PC-3 (cell line): ENCODE results near the gene FAM221B. TPM values are rescaled to one million over a fixed set of nuclear protein-coding genes. Genes with fewer than 3 reads are reported as not detected.

Experiments used
- ATAC-seq: fragments of 200-7000 bp; cut with Tn5 transposase; 2 replicates; pipeline ENCODE4 v1.9.1; 2020; ENCODE audit warnings: mild to moderate bottlenecking, moderate library complexity
- BruUV-seq: library from RNA; stranded (reverse); fragments of 400-500 nt; replicated peaks from 2 replicates; lab custom pipeline; 2021; lab: Mats Ljungman, UMichigan
- CTCF ChIA-PET: fragments of 300-600 bp; sonication (Branson Sonifier 250); formaldehyde crosslinking; loops from one replicate; lab custom pipeline; 2022; ENCODE audit warnings: antibody characterized with exemption; lab: Charles Lee
- POLR2A ChIA-PET: fragments of 300-600 bp; sonication (Branson Sonifier 250); formaldehyde crosslinking; loops from one replicate; lab custom pipeline; 2022; ENCODE audit warnings: antibody characterized with exemption; ENCODE audit not compliant: unreplicated experiment; lab: Charles Lee
- DNase-seq: peaks from one replicate; pipeline ENCODE4 v3.0.0-alpha.2; 2015
- H2AFZ ChIP-seq: fragments of 300-600 bp; sonication (generic); 2 replicates; pipeline ENCODE4 v1.6.0; 2016; ENCODE audit warnings: antibody characterized with exemption, low read length
- H3F3A ChIP-seq: fragments of 300-600 bp; sonication (generic); one replicate; pipeline ENCODE4 v1.6.0; 2017; ENCODE audit warnings: antibody characterized with exemption, low read length, control low read depth, mild to moderate bottlenecking; ENCODE audit not compliant: unreplicated experiment
- H3K27ac ChIP-seq: fragments of 300-600 bp; sonication (generic); 2 replicates; pipeline ENCODE4 v1.5.1; 2016; ENCODE audit warnings: mild to moderate bottlenecking, low read length
- H3K27me3 ChIP-seq: fragments of 300-600 bp; sonication (generic); 2 replicates; pipeline ENCODE4 v1.6.1; 2016; ENCODE audit warnings: low read length, mixed read lengths
- H3K36me3 ChIP-seq: fragments of 300-600 bp; sonication (generic); 2 replicates; pipeline ENCODE4 v1.6.1; 2016; ENCODE audit warnings: low read depth, mixed run types, low read length, mixed read lengths
- H3K4me1 ChIP-seq: fragments of 300-600 bp; sonication (generic); 2 replicates; pipeline ENCODE4 v1.5.1; 2016; ENCODE audit warnings: low read length; ENCODE audit not compliant: insufficient read depth
- H3K4me2 ChIP-seq: fragments of 300-600 bp; sonication (generic); 2 replicates; pipeline ENCODE4 v1.6.0; 2016; ENCODE audit warnings: low read length
- H3K4me3 ChIP-seq: fragments of 300-600 bp; sonication (generic); 2 replicates; pipeline ENCODE4 v1.5.1; 2016; ENCODE audit warnings: mild to moderate bottlenecking, low read length, mixed read lengths
- H3K79me2 ChIP-seq: fragments of 300-600 bp; sonication (generic); 2 replicates; pipeline ENCODE4 v1.6.1; 2017; ENCODE audit warnings: low read length, mixed read lengths
- H3K9ac ChIP-seq: fragments of 300-600 bp; sonication (generic); 2 replicates; pipeline ENCODE4 v1.6.0; 2016; ENCODE audit warnings: mild to moderate bottlenecking, low read length
- H3K9me2 ChIP-seq: fragments of 300-600 bp; sonication (generic); replicated peaks from 2 replicates; pipeline ENCODE4 v1.6.1; 2016; ENCODE audit warnings: mixed run types, low read length, mixed read lengths
- H3K9me3 ChIP-seq: fragments of 300-600 bp; sonication (generic); 2 replicates; pipeline ENCODE4 v1.6.1; 2016; ENCODE audit warnings: low read length, mixed read lengths
- H4K20me1 ChIP-seq: fragments of 300-600 bp; sonication (generic); 2 replicates; pipeline ENCODE4 v1.6.1; 2016; ENCODE audit warnings: low read length, mixed read lengths
- CTCF ChIP-seq: fragments of 300-600 bp; sonication (generic); conservative IDR thresholded peaks from 2 replicates; pipeline ENCODE4 v1.5.1; 2017; ENCODE audit warnings: antibody characterized with exemption, low read depth, mild to moderate bottlenecking, low read length
- EZH2 ChIP-seq: fragments of 300-600 bp; sonication (generic); IDR thresholded peaks from one replicate; pipeline ENCODE4 v1.6.1; 2017; ENCODE audit warnings: antibody characterized with exemption, mild to moderate bottlenecking, low read length; ENCODE audit not compliant: unreplicated experiment
- EZH2phosphoT487 ChIP-seq: fragments of 300-600 bp; sonication (generic); IDR thresholded peaks from 2 replicates; pipeline ENCODE4 v1.6.1; 2018; ENCODE audit warnings: mild to moderate bottlenecking, antibody characterized with exemption, low read length, borderline replicate concordance
- intact Hi-C: fragments of 100-400 bp; cut with micrococcal nuclease; formaldehyde crosslinking; loops from 2 replicates; pipeline ENCODE4 v1.9.0; 2023
- total RNA-seq: library from RNA; depleted of rRNA; stranded (reverse); fragments of >200 nt; gene quantifications from 2 replicates; pipeline ENCODE4 v1.2.3, GENCODE V29; 2014

Gene FAM221B
- total RNA-seq, 1 experiment from 2014 or later = not detected

- TF ChIP-seq EZH2phosphoT487 (no peak), CTCF (no peak), EZH2 (no peak)
- ATAC-seq (no peak), DNase-seq (no peak)
- Histone ChIP-seq H4K20me1 (no peaks in the 10 kb centered on the region), H3K4me3 (no peak overlapping the region), H3K27ac (no peak overlapping the region), H3K9ac (no peak overlapping the region), H3K9me3 (no peaks in the 10 kb centered on the region), H3K4me2 (no peak overlapping the region), H3K27me3 (no peaks in the 10 kb centered on the region), H3K4me1 (peaks cover 17% of the 10 kb centered on the region), H3K9me2 (no peaks in the 10 kb centered on the region), H3F3A (peaks cover 4% of the 10 kb centered on the region), H2AFZ (no peak overlapping the region), H3K79me2 (peaks cover 9% of the 10 kb centered on the region), H3K36me3 (no peaks in the 10 kb centered on the region)
- CTCF ChIA-PET = no interaction called here
- intact Hi-C loops = no loop called here
- no TSS peak for BruUV-seq
- POLR2A ChIA-PET = no interaction called here
These were observed 10.2 kb downstream of the FAM221B start for GRCh38 chr9:35818341-35818740.

- TF ChIP-seq EZH2 (no peak), CTCF (no peak), EZH2phosphoT487 (no peak)
- H3K4me2 ChIP-seq = no peak overlapping the region
- H3K27me3 ChIP-seq = no peaks in the 10 kb centered on the region
- peaks cover 18% of the 10 kb centered on the region for H3K4me1 ChIP-seq
- H3K36me3 ChIP-seq = no peaks in the 10 kb centered on the region
- H3K27ac ChIP-seq = no peak overlapping the region
- BruUV-seq = TSS peak; percentile 9
- no peak overlapping the region for H3K9ac ChIP-seq
- no peaks in the 10 kb centered on the region for H3K9me2 ChIP-seq
- POLR2A ChIA-PET = no interaction called here
- CTCF ChIA-PET = no interaction called here
- peaks cover 9% of the 10 kb centered on the region for H3K79me2 ChIP-seq
- peak; percentile 6 for DNase-seq
- no peak overlapping the region for H3K4me3 ChIP-seq
- H3K9me3 ChIP-seq = no peaks in the 10 kb centered on the region
- H4K20me1 ChIP-seq = no peaks in the 10 kb centered on the region
- no peak overlapping the region for H2AFZ ChIP-seq
- ATAC-seq = no peak
- intact Hi-C loops = no loop called here
- H3F3A ChIP-seq = peaks cover 4% of the 10 kb centered on the region
These were observed 11.8 kb downstream of the FAM221B start for GRCh38 chr9:35816708-35817107.

GRCh38 chr9:35814841-35815543, 13.5 kb downstream of the FAM221B start, which contains the start of gene HINT2:
Gene HINT2, minus strand, starts transcription at chr9:35815042. Its CDS starts 63 bp downstream, at chr9:35814979.
- Histone ChIP-seq H2AFZ (peak within 1 kb of the TSS; percentile 81), H3K4me3 (peak within 1 kb of the TSS; percentile 86), H3F3A (no peaks in the 10 kb centered on the region), H3K9me2 (no peaks in the 10 kb centered on the region), H3K4me1 (peaks cover 16% of the 10 kb centered on the region), H3K9ac (peak within 1 kb of the TSS; percentile 96), H4K20me1 (no peaks in the 10 kb centered on the region), H3K4me2 (peak within 1 kb of the TSS; percentile 99), H3K9me3 (no peaks in the 10 kb centered on the region), H3K36me3 (no peaks in the 10 kb centered on the region), H3K27ac (peak within 1 kb of the TSS; percentile 81), H3K79me2 (peaks cover 9% of the 10 kb centered on the region), H3K27me3 (no peaks in the 10 kb centered on the region)
- no peak for TF ChIP-seq CTCF
- no peak for TF ChIP-seq EZH2phosphoT487
- TF ChIP-seq EZH2 = no peak
- intact Hi-C loops = loop anchor here (1.0 kb wide), 2 partner anchors 20 to 25 kb away; no protein-coding TSS in a partner anchor
- ChIA-PET CTCF (interaction anchor here (0.9 to 1.2 kb wide), 2 partner anchors 11 to 25 kb away, joined by 6 read pairs; no protein-coding TSS in a partner anchor), POLR2A (no interaction called here)
- peak; percentile 94 for DNase-seq
- ATAC-seq = peak; percentile 89
- BruUV-seq = no TSS peak
